Tibial artery (tissue), 4 donors: ENCODE data around the gene EFCAB12.

Experiments used
- DNase-seq, 2 donors: peaks; one replicate each; pipeline ENCODE4 v3.0.0-alpha.2; 2019
- H3K27ac ChIP-seq, 2 donors: fragments of 200-600 bp; sonication (generic) in 1 of 2; 1 replicate in 1 of 2; 2 replicates in 1 of 2; pipeline ENCODE4 v1.5.1; 2018 to 2019; ENCODE audit warnings: mild to moderate bottlenecking in 1 of 2
- H3K27me3 ChIP-seq, 2 donors: fragments of 200-600 bp; sonication (generic) in 1 of 2; one replicate each; pipeline versions ENCODE4 v1.5.1 to v1.6.0; 2016 to 2019
- H3K36me3 ChIP-seq, 3 donors: fragments of 200-600 bp; sonication (generic) in 2 of 3; one replicate each; pipeline ENCODE4 v1.5.1; 2016 to 2019; ENCODE audit warnings: mild to moderate bottlenecking in 2 of 3
- H3K4me1 ChIP-seq, 4 donors: fragments of 200-600 bp; sonication (generic) in 2 of 4; 1 replicate in 3 of 4; 2 replicates in 1 of 4; pipeline ENCODE4 v1.5.1; 2016 to 2019
- H3K4me3 ChIP-seq, 2 donors: fragments of 200-600 bp; sonication (generic) in 1 of 2; 1 replicate in 1 of 2; 2 replicates in 1 of 2; pipeline ENCODE4 v1.5.1; 2018 to 2019; ENCODE audit warnings: mild to moderate bottlenecking in 2 of 2
- H3K9me3 ChIP-seq, 3 donors: fragments of 200-600 bp; sonication (generic) in 1 of 3; one replicate each; pipeline ENCODE4 v1.5.1; 2016 to 2019
- CTCF ChIP-seq, 2 experiments: fragments of 200-600 bp in 1 of 2; fragments of 450-650 bp in 1 of 2; IDR thresholded peaks; one replicate each; pipeline ENCODE4 v1.5.1; 2017 to 2019; ENCODE audit warnings: antibody characterized with exemption in 2 of 2, mild to moderate bottlenecking in 1 of 2, moderate library complexity in 1 of 2
- intact Hi-C: fragments of 100-400 bp; cut with DNase I; formaldehyde crosslinking; loops from one replicate; pipeline ENCODE4 v1.15.0; 2023; ENCODE audit warnings: low total_unique reads

EFCAB12 gene

GRCh38 chr3:129360705-129361460, 67.6 kb downstream of the EFCAB12 start:
- TF ChIP-seq CTCF (IDR thresholded peaks at IDR 0.05) = no peak
- H3K27ac ChIP-seq = no peak overlapping the region
- no peak overlapping the region for H3K4me3 ChIP-seq
- H3K4me1 ChIP-seq = no peaks in the 10 kb centered on the region
- peaks cover 0 to 15% of the 10 kb centered on the region in 2 donors for H3K27me3 ChIP-seq
- no peaks in the 10 kb centered on the region for H3K9me3 ChIP-seq
- intact Hi-C loops = no loop called here
- no peak for DNase-seq
- no peaks in the 10 kb centered on the region for H3K36me3 ChIP-seq

DNA sequence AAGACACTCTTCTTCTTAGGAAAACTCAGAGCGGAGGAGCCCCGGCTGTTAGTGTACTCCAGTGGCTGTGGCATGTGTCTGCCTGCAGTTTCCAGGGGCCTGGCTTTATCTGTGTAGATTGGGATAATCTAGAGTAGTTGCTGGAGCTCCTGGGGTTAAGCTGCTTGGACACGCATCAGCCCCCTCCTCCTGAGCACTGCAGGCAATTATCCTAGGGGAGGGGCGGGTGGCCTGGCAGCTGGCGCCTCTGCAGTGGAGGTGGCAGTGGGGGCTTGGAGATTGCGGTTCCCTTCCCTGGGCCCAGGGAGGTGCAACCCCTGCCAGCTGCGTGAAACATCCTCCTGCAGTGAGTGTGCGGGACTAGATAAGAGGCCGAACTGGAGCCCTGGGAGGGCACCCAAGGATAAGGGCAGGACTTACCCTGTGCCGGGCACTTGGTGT, 68.2 kb downstream of the EFCAB12 start:
- no peak overlapping the region for H3K4me3 ChIP-seq
- H3K36me3 ChIP-seq = no peaks in the 10 kb centered on the region
- intact Hi-C loops = no loop called here
- no peak for DNase-seq
- no peak overlapping the region for H3K27ac ChIP-seq
- H3K9me3 ChIP-seq = no peaks in the 10 kb centered on the region
- H3K27me3 ChIP-seq = peaks cover 0 to 15% of the 10 kb centered on the region in 2 donors
- no peak for TF ChIP-seq CTCF (IDR thresholded peaks at IDR 0.05)
- no peaks in the 10 kb centered on the region for H3K4me1 ChIP-seq

DNA sequence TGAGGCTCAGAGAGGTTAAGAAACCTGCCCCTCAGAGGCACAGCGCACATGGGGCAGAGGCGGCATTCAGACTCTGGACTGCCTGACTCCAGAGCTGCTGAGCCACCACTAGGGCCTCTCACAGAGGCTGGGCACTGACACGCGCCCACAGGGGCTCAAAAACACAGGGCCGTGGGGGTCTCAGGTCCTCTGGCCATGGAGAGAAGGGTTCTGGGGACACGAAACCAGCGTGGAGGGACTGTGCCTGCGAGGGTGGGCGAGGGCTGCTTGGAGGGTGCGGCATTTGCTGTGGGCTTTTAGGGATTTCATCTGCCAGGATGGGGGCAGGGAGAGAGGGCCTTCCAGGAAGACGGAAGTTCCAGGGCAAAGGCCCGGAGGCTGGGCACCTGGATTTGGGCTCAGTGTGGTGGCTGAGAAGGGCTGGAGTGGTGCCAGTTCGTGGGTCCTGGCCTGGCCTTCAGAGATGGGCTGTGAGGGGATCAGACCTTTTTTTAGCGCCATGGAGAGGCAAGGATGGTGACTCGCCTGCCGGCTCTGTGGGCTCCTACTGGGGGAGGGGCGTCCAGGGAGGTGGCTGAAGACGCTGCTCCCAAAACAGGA, 69.6 kb downstream of the EFCAB12 start:
- no peaks in the 10 kb centered on the region for H3K36me3 ChIP-seq
- H3K4me3 ChIP-seq = no peak overlapping the region
- H3K27me3 ChIP-seq = peaks cover 0 to 18% of the 10 kb centered on the region in 2 donors
- H3K9me3 ChIP-seq = no peaks in the 10 kb centered on the region
- no peak for DNase-seq
- intact Hi-C loops = no loop called here
- no peaks in the 10 kb centered on the region for H3K4me1 ChIP-seq
- no peak overlapping the region for H3K27ac ChIP-seq
- TF ChIP-seq CTCF (IDR thresholded peaks at IDR 0.05) = no peak

DNA sequence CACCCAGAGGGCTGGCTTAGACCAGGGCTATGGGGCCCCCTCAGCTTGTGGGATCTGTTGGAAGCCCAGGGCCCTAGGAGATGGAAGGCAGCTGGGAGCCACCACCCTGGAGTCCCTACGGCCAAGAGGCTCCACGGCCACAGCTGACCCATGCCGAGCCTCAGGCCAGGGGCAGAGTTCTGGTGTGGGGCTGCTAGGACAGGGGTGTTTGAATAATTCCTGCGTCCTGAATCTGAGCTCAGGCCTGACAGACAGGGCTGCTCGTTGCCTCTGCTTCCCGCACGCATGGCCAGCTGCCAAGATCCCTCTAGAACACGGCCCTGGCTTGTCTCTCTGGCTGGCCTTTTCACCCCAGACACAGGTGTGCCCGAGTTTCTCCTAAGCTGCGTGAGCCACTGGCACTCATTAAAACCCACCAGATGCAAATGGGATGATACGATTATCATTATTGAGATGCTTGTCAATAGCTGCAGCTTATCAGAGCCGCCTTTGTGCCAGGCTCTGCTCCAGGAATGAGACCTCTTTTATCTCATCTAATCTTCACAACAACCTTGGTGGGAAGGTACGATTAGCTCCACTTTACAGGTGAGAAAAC, 70.2 kb downstream of the EFCAB12 start:
- H3K4me3 ChIP-seq = no peak overlapping the region
- H3K27me3 ChIP-seq = peaks cover 0 to 24% of the 10 kb centered on the region in 2 donors
- H3K36me3 ChIP-seq = no peaks in the 10 kb centered on the region
- intact Hi-C loops = no loop called here
- DNase-seq = no peak
- H3K9me3 ChIP-seq = no peaks in the 10 kb centered on the region
- no peak overlapping the region for H3K27ac ChIP-seq
- no peaks in the 10 kb centered on the region for H3K4me1 ChIP-seq
- TF ChIP-seq CTCF (IDR thresholded peaks at IDR 0.05) = no peak

DNA sequence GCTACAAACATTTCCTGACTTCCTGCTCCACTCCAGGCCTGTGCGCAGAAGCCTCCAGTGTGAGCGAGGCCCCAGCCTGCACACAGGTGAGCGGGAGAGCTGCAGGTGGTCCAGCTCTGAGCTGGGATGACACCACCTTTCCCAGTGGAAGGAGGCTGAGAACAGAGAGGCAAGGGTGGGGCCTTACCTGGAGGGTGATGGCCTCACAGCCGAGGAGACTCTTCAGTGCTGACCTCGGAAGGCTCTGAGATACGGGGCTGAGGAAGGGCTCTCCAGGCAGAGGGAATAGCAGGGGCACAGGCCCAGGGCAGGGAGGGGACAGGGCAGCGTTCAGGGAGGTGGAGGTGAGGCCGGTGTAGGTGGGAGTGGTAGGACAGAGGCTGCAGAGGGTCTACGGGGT, 70.8 kb downstream of the EFCAB12 start:
- H3K9me3 ChIP-seq = no peaks in the 10 kb centered on the region
- DNase-seq = no peak
- no peak overlapping the region for H3K4me3 ChIP-seq
- intact Hi-C loops = no loop called here
- peaks cover 0 to 26% of the 10 kb centered on the region in 2 donors for H3K27me3 ChIP-seq
- no peaks in the 10 kb centered on the region for H3K4me1 ChIP-seq
- no peaks in the 10 kb centered on the region for H3K36me3 ChIP-seq
- TF ChIP-seq CTCF (IDR thresholded peaks at IDR 0.05) = no peak
- H3K27ac ChIP-seq = no peak overlapping the region
